Fibroblast of villous mesenchyme (primary cell): ENCODE measurements around the gene HHIP. TPM values are rescaled to one million over a fixed set of nuclear protein-coding genes. Genes with fewer than 3 reads are reported as not detected.

ENCODE experiments used
- DNase-seq: peaks from one replicate; pipeline ENCODE4 v3.0.0-alpha.2; 2010; ENCODE audit warnings: low read depth
- H3K4me3 ChIP-seq: 2 replicates; pipeline ENCODE4 v1.5.1; 2011; ENCODE audit warnings: low read depth, mild to moderate bottlenecking, low read length
- total RNA-seq: library from RNA; depleted of rRNA; stranded (reverse); fragments of >200 nt; gene quantifications from 2 replicates; pipeline ENCODE4 v1.2.3, GENCODE V29; 2012
- TF ChIP-seq, protein P1 (sequence below): IDR thresholded peaks from 2 replicates; pipeline ENCODE4 v1.5.1; 2012; ENCODE audit warnings: low read depth, mild to moderate bottlenecking, low read length; ENCODE audit not compliant: insufficient read depth

Gene HHIP
- total RNA-seq, 1 donor: 1.7 TPM

DNA sequence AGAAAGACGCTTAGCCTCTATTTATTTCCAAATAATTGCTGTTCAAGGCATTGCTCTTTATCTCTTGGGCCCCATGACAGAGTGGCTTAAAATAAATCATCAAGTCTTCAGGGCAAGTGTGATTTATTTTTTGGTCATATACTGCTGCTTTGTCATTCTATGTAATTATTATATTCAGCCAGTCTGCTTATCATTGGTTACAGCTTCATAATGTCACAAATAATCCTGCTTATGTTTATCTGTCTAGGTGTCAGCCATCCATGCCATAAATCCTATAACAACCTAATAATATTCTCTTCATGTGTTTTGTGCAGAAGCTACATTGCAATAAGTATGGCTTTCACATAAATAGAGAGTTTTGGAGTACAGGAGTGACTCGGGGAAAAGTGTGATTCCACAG is 41.0 kb downstream of the HHIP start:
- DNase-seq: no peak
- TF ChIP-seq, protein P1, sequence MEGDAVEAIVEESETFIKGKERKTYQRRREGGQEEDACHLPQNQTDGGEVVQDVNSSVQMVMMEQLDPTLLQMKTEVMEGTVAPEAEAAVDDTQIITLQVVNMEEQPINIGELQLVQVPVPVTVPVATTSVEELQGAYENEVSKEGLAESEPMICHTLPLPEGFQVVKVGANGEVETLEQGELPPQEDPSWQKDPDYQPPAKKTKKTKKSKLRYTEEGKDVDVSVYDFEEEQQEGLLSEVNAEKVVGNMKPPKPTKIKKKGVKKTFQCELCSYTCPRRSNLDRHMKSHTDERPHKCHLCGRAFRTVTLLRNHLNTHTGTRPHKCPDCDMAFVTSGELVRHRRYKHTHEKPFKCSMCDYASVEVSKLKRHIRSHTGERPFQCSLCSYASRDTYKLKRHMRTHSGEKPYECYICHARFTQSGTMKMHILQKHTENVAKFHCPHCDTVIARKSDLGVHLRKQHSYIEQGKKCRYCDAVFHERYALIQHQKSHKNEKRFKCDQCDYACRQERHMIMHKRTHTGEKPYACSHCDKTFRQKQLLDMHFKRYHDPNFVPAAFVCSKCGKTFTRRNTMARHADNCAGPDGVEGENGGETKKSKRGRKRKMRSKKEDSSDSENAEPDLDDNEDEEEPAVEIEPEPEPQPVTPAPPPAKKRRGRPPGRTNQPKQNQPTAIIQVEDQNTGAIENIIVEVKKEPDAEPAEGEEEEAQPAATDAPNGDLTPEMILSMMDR: no peak
- H3K4me3 ChIP-seq: no peak overlapping the region

DNA sequence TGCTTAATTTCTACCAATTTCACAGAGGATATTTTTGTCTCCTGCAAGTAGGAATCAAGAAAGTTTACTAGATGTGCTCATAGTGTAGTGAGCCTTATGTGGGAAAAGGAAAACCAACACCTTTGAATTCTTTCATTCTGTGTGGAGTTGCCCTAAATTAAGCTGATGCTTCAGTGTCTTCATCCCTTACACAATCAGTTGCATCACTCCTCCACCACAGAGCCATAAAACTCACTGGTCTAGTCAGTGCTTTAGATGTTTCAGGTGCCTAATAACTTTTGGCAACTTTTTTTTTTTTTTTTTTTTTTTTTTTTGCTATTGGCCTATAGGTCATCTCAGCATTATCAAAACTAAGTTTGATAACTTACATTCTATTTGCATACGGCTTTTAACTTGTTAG is 41.5 kb downstream of the HHIP start:
- TF ChIP-seq, protein P1: no peak
- no peak overlapping the region for H3K4me3 ChIP-seq
- peak; percentile 51 for DNase-seq

DNA sequence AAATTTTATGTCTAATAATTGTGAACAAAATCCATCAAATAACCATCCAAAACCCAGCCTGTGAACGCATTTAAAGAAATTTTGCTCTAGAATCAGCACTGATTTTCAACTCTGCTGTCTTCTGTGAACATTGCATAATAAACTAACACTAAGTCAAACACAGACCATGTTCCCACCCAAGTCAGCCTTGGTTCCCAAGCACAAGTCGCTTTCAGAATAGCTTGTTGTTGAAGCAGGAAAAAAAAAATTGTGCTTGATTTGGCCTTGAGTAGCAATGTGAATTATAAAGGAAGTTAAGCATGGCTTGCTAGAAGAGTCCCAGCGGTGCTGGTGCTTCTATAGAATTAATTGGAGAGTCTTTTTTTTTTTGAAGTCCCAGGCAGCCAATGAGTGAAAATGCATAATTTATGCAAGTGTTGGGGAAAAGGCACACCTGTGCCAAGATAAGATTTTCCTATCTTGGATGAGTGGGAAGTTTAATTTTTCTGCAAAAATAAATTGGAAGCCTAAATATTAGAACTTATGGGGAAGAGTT is 42.1 kb downstream of the HHIP start:
- TF ChIP-seq, protein P1: no peak
- DNase-seq: no peak
- H3K4me3 ChIP-seq: no peak overlapping the region

DNA sequence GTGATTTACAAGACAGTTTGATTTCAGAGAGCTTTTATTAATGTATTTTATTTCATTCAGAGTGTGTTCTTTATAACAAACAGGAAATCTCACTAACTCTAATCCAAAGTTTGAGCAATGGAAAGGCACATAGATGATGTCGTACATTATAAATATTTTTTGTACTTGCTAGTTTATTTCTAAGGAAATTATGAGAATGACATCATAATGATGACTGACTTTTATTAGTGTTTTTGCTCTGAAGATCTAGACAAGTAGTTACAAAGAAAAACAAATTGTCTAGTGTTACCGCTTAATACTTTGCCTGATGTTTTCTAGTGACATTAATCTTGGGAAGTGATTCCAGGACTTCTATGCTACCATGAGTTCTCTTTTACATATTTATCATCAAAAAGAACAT is 43.2 kb downstream of the HHIP start:
- DNase-seq: no peak
- H3K4me3 ChIP-seq: no peak overlapping the region
- TF ChIP-seq, protein P1: no peak

DNA sequence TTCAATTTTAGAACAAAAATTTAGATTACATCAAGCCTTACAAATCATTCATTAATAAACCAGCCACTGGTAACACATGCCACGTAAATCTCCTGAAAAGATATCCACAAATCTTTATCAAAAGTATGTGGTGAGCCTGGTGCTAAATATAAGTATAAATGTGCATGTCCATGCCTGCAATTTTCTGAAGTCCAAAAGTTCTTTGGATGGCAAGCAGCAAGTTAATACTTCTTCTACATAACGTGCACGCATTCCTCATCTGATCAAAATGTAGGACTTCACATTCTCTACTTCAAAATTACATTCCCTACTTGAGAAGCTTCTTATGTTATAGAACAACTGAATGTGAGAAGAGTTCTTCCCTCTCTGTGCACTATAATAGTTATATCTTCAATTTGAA is 49.8 kb downstream of the HHIP start:
- TF ChIP-seq, protein P1: no peak
- DNase-seq: no peak
- no peak overlapping the region for H3K4me3 ChIP-seq

DNA sequence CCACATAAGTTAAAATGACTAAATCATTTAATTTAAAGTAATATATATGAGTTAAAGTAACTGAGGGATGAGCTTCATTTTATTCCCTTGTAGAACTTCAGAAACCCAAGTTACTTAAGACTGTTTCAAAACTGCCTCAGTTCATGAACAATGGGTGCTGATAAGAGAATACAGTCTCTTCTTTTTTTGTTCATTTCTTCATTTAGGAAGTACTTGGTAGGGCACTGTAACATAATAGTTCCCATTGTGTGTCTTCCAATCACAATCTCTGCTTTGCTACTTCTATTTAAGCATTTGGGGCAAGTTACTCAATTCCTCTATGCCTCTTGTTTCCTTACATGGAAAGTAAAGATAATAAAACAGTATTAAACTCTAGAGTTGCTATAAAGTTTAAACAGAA is 50.4 kb downstream of the HHIP start:
- no peak overlapping the region for H3K4me3 ChIP-seq
- DNase-seq: no peak
- TF ChIP-seq, protein P1: no peak

DNA sequence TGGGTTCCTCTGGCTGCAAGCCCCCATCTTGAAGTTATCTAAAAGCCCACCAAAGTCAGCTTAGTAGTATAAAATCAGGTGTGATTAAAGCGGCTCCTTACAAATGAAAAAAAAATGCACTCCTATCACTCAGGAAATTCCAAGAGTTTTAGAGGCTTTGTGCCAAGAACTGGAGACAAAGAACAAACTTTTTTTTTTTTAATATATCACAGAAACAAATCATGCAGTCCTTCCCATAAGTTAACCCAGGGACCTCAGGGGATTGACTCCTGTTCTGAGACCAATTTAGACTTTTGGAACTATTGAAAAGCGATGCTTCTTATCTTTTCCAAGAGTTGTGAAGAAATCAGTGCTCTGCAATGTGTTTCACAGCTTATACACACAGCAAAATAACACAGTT is 53.6 kb downstream of the HHIP start:
- DNase-seq: no peak
- TF ChIP-seq, protein P1: no peak
- no peak overlapping the region for H3K4me3 ChIP-seq
